ENCODE data around the gene CFAP57. TPM values are rescaled to one million over a fixed set of nuclear protein-coding genes. Genes with fewer than 3 reads are reported as not detected.

Gene CFAP57
- total and polyA plus RNA-seq, 2 of the 8 experiments (the other 6 are each of a cell fraction or from before 2014, with no cell fraction given) = 0.20 to 0.80 TPM

DNA sequence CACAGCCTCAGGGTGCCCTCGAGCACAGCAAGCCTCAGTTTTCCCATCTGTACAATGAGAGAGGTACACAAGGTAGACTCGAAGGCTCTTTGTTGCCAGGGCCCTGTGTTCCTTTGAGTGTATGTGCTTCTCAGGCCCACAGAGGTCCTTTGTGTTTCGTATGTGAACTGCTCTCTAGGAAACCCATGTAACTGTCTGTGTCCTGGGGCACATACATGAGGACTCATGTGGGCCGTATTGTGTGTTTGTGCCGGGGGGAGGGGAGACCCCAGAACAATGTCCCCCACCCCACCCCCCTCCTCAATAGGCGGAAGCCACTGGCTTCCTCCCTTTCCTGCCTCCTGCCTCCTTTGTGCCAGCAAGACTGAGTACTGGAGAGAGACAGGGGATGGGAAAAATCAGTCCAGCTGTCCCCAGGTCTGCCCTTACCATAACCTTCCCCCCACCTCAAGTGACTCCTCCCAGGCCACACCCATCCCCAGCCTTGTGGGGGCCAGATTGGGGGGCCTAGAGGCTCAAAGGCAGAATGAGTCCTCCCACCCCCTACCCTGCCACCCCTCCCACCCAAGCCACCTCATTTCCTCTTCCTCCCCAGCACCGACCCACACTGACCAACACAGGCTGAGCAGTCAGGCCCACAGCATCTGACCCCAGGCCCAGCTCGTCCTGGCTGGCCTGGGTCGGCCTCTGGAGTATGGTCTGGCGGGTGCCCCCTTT is 128.4 kb downstream of the CFAP57 start, which contains the start of gene TIE1:
Gene TIE1, plus strand, starts transcription at position 605 of the 717 bp plus-strand sequence. Its CDS starts 90 bp downstream, at position 695.
- no peak within 1 kb of the TSS for H2BK5ac ChIP-seq (ENCODE audit: low read depth, low read length)
- no peak within 1 kb of the TSS for H3K9ac ChIP-seq (replicated peaks in 1 of 4; ENCODE audit: extremely low read depth in 1 of 4, low read depth in 3 of 4, low read length in 3 of 4)
- DNase-seq (ENCODE audit: low read depth in 1 of 2, low spot score in 2 of 2) = no peak
- H2BK20ac ChIP-seq (ENCODE audit: low read length) = peak within 1 kb of the TSS; percentile 62
- no peaks in the 10 kb centered on the region for H3K27me3 ChIP-seq (replicated peaks in 1 of 4; ENCODE audit: control insufficient read depth in 3 of 4, extremely low read depth in 1 of 4, insufficient read depth in 3 of 4, low read length in 3 of 4)
- ChIA-PET CTCF (ENCODE audit: partially characterized antibody) (interaction anchor here (1.3 kb wide), 1 partner anchor 15 kb away, joined by 3 read pairs; the partner anchor contains the start of gene C1orf210), POLR2A (ENCODE audit: partially characterized antibody) (interaction anchor here (1.1 kb wide), 1 partner anchor 24 kb away, joined by 4 read pairs; no protein-coding TSS in a partner anchor)
- H2BK120ac ChIP-seq (replicated peaks; ENCODE audit: low read depth, low read length) = no peak within 1 kb of the TSS
- no peaks in the 10 kb centered on the region; the same call in 1 of the 2 replicates for H3K23me2 ChIP-seq (ENCODE audit: low read depth, low read length)
- no peak within 1 kb of the TSS for H3K4me3 ChIP-seq (ENCODE audit: extremely low read depth in 1 of 4, insufficient read depth in 2 of 4, low read depth in 3 of 4, low read length in 4 of 4)
- H2BK12ac ChIP-seq (ENCODE audit: low read depth, low read length) = peak within 1 kb of the TSS; percentile 71; the same call in 1 of the 2 replicates
- H2AK5ac ChIP-seq (ENCODE audit: low read depth, low read length) = no peak within 1 kb of the TSS
- H3K14ac ChIP-seq (ENCODE audit: insufficient read length) = no peak within 1 kb of the TSS
- H3K23ac ChIP-seq (ENCODE audit: insufficient read length) = no peak within 1 kb of the TSS
- no peak within 1 kb of the TSS for H3K18ac ChIP-seq (ENCODE audit: extremely low read depth, low read length)
- H4K8ac ChIP-seq (ENCODE audit: extremely low read depth, insufficient read depth, low read length) = peak within 1 kb of the TSS; percentile 40
- no peak within 1 kb of the TSS for H2AFZ ChIP-seq (ENCODE audit: low read length)
- H3K4ac ChIP-seq (replicated peaks; ENCODE audit: insufficient read length, low read depth, low read length) = no peak within 1 kb of the TSS
- peak within 1 kb of the TSS; percentile 62 for H4K91ac ChIP-seq (replicated peaks; ENCODE audit: insufficient read length, low read length)
- peaks cover 0 to 6% (median 2%) of the 10 kb centered on the region in 4 experiments; a peak in 4 of 7 replicates for H3K4me1 ChIP-seq (replicated peaks in 1 of 4; ENCODE audit: control insufficient read depth in 3 of 4, insufficient read depth in 4 of 4, low read length in 3 of 4)
- WGBS, 2 experiments (ENCODE audit: extremely low coverage in 1 of 2, insufficient coverage in 1 of 2, insufficient read length in 1 of 2, insufficient replicate concordance in 2 of 2, low coverage in 1 of 2, low lambda C conversion rate in 2 of 2, missing lambda C conversion rate in 1 of 2) = 76% methylated on average over 9 of the region's 10 CpGs; no CpG with 5 or more reads in 1 of the 2 experiments
- H3K79me1 ChIP-seq (ENCODE audit: low read depth, low read length) = no peaks in the 10 kb centered on the region
- H3K36me3 ChIP-seq (ENCODE audit: control insufficient read depth in 2 of 4, insufficient read depth in 4 of 4, low read length in 3 of 4) = no peaks in the 10 kb centered on the region
- no peak within 1 kb of the TSS for H3K27ac ChIP-seq (ENCODE audit: low read depth, low read length)
- H4K5ac ChIP-seq (ENCODE audit: insufficient read length, low read depth, low read length) = no peak within 1 kb of the TSS
- H2BK15ac ChIP-seq (ENCODE audit: low read length) = no peak within 1 kb of the TSS
- TF ChIP-seq, protein P1, sequence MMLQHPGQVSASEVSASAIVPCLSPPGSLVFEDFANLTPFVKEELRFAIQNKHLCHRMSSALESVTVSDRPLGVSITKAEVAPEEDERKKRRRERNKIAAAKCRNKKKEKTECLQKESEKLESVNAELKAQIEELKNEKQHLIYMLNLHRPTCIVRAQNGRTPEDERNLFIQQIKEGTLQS (IDR thresholded peaks at IDR 0.05; ENCODE audit: insufficient read depth, low read depth, low read length) = no peak
- 0 out of 2 replicates have a peak, but pooled peaks have one; percentile 39 for TF ChIP-seq KDM1A (IDR thresholded peaks at IDR 0.05; ENCODE audit: borderline replicate concordance, low read length)
- no peaks in the 10 kb centered on the region for H3K9me3 ChIP-seq (ENCODE audit: insufficient read depth in 2 of 2, low read depth in 1 of 2, low read length in 1 of 2)
- no peaks in the 10 kb centered on the region for H3K79me2 ChIP-seq (ENCODE audit: control insufficient read depth in 1 of 2, insufficient read depth in 2 of 2, low read length in 2 of 2)
- no peaks in the 10 kb centered on the region for H4K20me1 ChIP-seq (replicated peaks in 1 of 2; ENCODE audit: control insufficient read depth in 1 of 2, insufficient read depth in 2 of 2, low read length in 2 of 2)
- FAIRE-seq = no peak
- H3K4me2 ChIP-seq (ENCODE audit: insufficient read depth in 1 of 2, low read depth in 2 of 2, low read length in 2 of 2) = no peak within 1 kb of the TSS
- H3K56ac ChIP-seq (replicated peaks; ENCODE audit: insufficient read length, low read depth, low read length) = no peak within 1 kb of the TSS

Measured in H1 (cell line).